ENCODE data around the gene CCND3. TPM values are rescaled to one million over a fixed set of nuclear protein-coding genes. Genes with fewer than 3 reads are reported as not detected.

The CCND3 gene
- total and polyA plus RNA-seq, 10 of the 15 experiments (the other 5 are each of a cell fraction or from before 2014, with no cell fraction given): 6.0 to 86.4 (median 31.5) TPM

DNA sequence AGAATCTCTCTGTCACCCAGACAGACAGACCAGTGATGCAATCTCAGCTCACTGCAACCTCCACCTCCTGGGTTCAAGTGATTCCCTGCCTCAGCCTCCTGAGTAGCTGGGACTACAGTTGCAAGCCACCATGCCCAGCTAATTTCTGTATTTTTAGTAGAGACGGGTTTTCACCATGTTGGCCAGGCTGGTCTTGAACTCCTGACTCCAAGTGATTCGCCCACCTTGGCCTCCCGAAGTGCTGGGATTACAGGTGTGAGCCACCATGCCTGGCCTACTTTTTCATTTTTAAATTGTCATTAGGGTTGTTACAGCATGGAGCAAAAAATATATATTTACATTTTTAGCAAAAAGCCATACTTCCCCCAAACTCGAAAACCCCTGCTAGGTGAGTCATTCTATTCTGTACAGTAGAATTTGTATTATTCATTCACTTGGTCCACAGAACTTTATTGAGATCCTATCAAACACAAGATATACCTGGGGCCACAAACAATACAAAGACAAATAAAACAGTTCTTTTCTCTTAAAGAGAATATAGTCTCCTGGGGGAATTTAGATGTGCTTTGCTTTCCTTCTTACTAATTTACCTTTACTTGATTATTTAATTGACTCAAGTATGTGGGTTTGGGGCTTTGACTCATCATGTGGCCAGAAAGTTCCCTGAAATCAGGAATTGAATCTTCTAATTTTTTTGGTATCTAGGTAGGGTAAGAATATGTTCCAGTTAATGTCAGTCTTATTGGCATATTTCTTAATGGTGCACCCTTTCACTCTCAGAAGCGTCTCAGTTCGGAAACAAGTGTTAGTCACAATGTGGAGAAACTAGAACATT is 16.6 kb upstream of the CCND3 start:
- no peaks in the 10 kb centered on the region for H4K20me1 ChIP-seq (ENCODE audit: control insufficient read depth, insufficient read depth)
- POLR2A ChIA-PET: interaction anchor here (0.6 kb wide), 1 partner anchor 169 kb away, joined by 3 read pairs; no protein-coding TSS in a partner anchor
- RAD21 ChIA-PET (ENCODE audit: unreplicated experiment): no interaction called here
- CTCF ChIA-PET: interaction anchor here (1.2 kb wide), 1 partner anchor 86 kb away, joined by 3 read pairs; no protein-coding TSS in a partner anchor
- H3K79me2 ChIP-seq (ENCODE audit: control insufficient read depth, insufficient read depth, low read length): no peaks in the 10 kb centered on the region
- WGBS (ENCODE audit: insufficient coverage, insufficient replicate concordance, low lambda C conversion rate, missing lambda C conversion rate): 40% methylated on average over 6 of the region's 6 CpGs
- H3K4me3 ChIP-seq: no peak overlapping the region
- BruUV-seq (replicated peaks): no TSS peak
- no peak overlapping the region for H3K9ac ChIP-seq (ENCODE audit: control insufficient read depth, insufficient read depth, low read length)
- FAIRE-seq: no peak
- intact Hi-C loops (cut with micrococcal nuclease; ENCODE audit: unreplicated experiment) (no loop called here), in situ Hi-C loops (cut with MboI) (no loop called here)
- no peaks in the 10 kb centered on the region for H3K9me3 ChIP-seq (replicated peaks; ENCODE audit: control insufficient read depth, insufficient read depth, low read length)
- H2AFZ ChIP-seq (ENCODE audit: control insufficient read depth, low read depth, low read length): no peak overlapping the region
- no peaks in the 10 kb centered on the region for H3K27me3 ChIP-seq (replicated peaks in 1 of 2; ENCODE audit: control insufficient read depth in 2 of 2, insufficient read depth in 2 of 2, low read length in 1 of 2)
- no peaks in the 10 kb centered on the region for H3K36me3 ChIP-seq (ENCODE audit: control insufficient read depth in 2 of 2, insufficient read depth in 2 of 2, low read length in 1 of 2)
- TF ChIP-seq SIX5 (IDR thresholded peaks at IDR 0.05; ENCODE audit: low read depth, low read length, severe bottlenecking): no peak
- TF ChIP-seq TARDBP (IDR thresholded peaks at IDR 0.05; ENCODE audit: borderline replicate concordance): no peak
- TF ChIP-seq JUNB (IDR thresholded peaks at IDR 0.05): peak; percentile 58; the same call in 1 of the 2 replicates
- 0 out of 2 replicates have a peak, but pooled peaks have one; percentile 17 for TF ChIP-seq ZNF217 (IDR thresholded peaks at IDR 0.05)
- TF ChIP-seq NFIC (IDR thresholded peaks at IDR 0.05; ENCODE audit: low read depth, low read length): 0 out of 2 replicates have a peak, but pooled peaks have one; percentile 24
- TF ChIP-seq RUNX3 (IDR thresholded peaks at IDR 0.05; ENCODE audit: low read length): peak; percentile 66
- TF ChIP-seq, protein P1, sequence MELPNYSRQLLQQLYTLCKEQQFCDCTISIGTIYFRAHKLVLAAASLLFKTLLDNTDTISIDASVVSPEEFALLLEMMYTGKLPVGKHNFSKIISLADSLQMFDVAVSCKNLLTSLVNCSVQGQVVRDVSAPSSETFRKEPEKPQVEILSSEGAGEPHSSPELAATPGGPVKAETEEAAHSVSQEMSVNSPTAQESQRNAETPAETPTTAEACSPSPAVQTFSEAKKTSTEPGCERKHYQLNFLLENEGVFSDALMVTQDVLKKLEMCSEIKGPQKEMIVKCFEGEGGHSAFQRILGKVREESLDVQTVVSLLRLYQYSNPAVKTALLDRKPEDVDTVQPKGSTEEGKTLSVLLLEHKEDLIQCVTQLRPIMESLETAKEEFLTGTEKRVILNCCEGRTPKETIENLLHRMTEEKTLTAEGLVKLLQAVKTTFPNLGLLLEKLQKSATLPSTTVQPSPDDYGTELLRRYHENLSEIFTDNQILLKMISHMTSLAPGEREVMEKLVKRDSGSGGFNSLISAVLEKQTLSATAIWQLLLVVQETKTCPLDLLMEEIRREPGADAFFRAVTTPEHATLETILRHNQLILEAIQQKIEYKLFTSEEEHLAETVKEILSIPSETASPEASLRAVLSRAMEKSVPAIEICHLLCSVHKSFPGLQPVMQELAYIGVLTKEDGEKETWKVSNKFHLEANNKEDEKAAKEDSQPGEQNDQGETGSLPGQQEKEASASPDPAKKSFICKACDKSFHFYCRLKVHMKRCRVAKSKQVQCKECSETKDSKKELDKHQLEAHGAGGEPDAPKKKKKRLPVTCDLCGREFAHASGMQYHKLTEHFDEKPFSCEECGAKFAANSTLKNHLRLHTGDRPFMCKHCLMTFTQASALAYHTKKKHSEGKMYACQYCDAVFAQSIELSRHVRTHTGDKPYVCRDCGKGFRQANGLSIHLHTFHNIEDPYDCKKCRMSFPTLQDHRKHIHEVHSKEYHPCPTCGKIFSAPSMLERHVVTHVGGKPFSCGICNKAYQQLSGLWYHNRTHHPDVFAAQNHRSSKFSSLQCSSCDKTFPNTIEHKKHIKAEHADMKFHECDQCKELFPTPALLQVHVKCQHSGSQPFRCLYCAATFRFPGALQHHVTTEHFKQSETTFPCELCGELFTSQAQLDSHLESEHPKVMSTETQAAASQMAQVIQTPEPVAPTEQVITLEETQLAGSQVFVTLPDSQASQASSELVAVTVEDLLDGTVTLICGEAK (IDR thresholded peaks at IDR 0.05; ENCODE audit: borderline replicate concordance): peak; percentile 65
- no peak for TF ChIP-seq POLR2A (IDR thresholded peaks at IDR 0.05; ENCODE audit: low read depth, low read length)
- TF ChIP-seq IKZF1 (conservative IDR thresholded peaks at IDR 0.05): no peak
- no peak overlapping the region for H3K4me2 ChIP-seq (ENCODE audit: control insufficient read depth, insufficient read depth)
- SMC1A ChIA-PET (ENCODE audit: uncharacterized antibody, unreplicated experiment): no interaction called here
- DNase-seq (ENCODE audit: low read depth, low spot score): no peak
- peak; percentile 31 for ATAC-seq
- H3K4me1 ChIP-seq (ENCODE audit: control insufficient read depth, insufficient read depth, low read length): peaks cover 4% of the 10 kb centered on the region
- no peak overlapping the region for H3K27ac ChIP-seq (ENCODE audit: control insufficient read depth, insufficient read depth)

Measured in GM12878 (cell line).